Fibroblast of villous mesenchyme (primary cell): ENCODE data around the gene VMAC. TPM values are rescaled to one million over a fixed set of nuclear protein-coding genes. Genes with fewer than 3 reads are reported as not detected.

Source experiments
- DNase-seq: peaks from one replicate; pipeline ENCODE4 v3.0.0-alpha.2; 2010; ENCODE audit warnings: low read depth
- H3K4me3 ChIP-seq: 2 replicates; pipeline ENCODE4 v1.5.1; 2011; ENCODE audit warnings: low read depth, mild to moderate bottlenecking, low read length
- CTCF ChIP-seq: IDR thresholded peaks from 2 replicates; pipeline ENCODE4 v1.5.1; 2012; ENCODE audit warnings: low read depth, mild to moderate bottlenecking, low read length; ENCODE audit not compliant: insufficient read depth
- total RNA-seq: library from RNA; depleted of rRNA; stranded (reverse); fragments of >200 nt; gene quantifications from 2 replicates; pipeline ENCODE4 v1.2.3, GENCODE V29; 2012

VMAC gene
- total RNA-seq, 1 donor = 5.2 TPM

- peak; percentile 70 for DNase-seq
- H3K4me3 ChIP-seq = no peak overlapping the region
- TF ChIP-seq CTCF = no peak
Measured at GRCh38 chr19:5948752-5949564, 44.3 kb downstream of the VMAC start.

- no peak for DNase-seq
- H3K4me3 ChIP-seq = no peak overlapping the region
- no peak for TF ChIP-seq CTCF
Measured at GRCh38 chr19:5949792-5950305, 45.2 kb downstream of the VMAC start.

GRCh38 chr19:5950741-5951140 is 46.1 kb downstream of the VMAC start:
- no peak overlapping the region for H3K4me3 ChIP-seq
- DNase-seq = no peak
- no peak for TF ChIP-seq CTCF

- no peak overlapping the region for H3K4me3 ChIP-seq
- TF ChIP-seq CTCF = no peak
- no peak for DNase-seq
Measured at GRCh38 chr19:5951338-5951861, 46.7 kb downstream of the VMAC start.

GRCh38 chr19:5952193-5953029 is 47.7 kb downstream of the VMAC start:
- no peak for TF ChIP-seq CTCF
- DNase-seq = peak; percentile 29
- no peak overlapping the region for H3K4me3 ChIP-seq

- DNase-seq = peak; percentile 55
- no peak for TF ChIP-seq CTCF
- no peak overlapping the region for H3K4me3 ChIP-seq
Measured at GRCh38 chr19:5953030-5953589, 48.4 kb downstream of the VMAC start.
